MM.1S (cell line): ENCODE measurements around the gene CAPN8.
A peak's percentile ranks its signal among the peaks of the same experiment; 100 is the strongest.

Experiments used
- DNase-seq: peaks from one replicate; pipeline ENCODE4 v3.0.0-alpha.2; 2015
- H2AFZ ChIP-seq: fragments of 300-600 bp; sonication (generic); 2 replicates; pipeline ENCODE4 v1.6.0; 2016; ENCODE audit warnings: antibody characterized with exemption, low read length
- H3F3A ChIP-seq: fragments of 300-600 bp; sonication (generic); 2 replicates; pipeline ENCODE4 v1.6.1; 2016; ENCODE audit warnings: mild to moderate bottlenecking, antibody characterized with exemption, low read length, moderate library complexity, mixed read lengths; ENCODE audit not compliant: insufficient read depth
- H3K27ac ChIP-seq: fragments of 300-600 bp; sonication (generic); 2 replicates; pipeline ENCODE4 v1.5.1; 2016; ENCODE audit warnings: mild to moderate bottlenecking, low read length
- H3K27me3 ChIP-seq: fragments of 300-600 bp; sonication (generic); replicated peaks from 2 replicates; pipeline ENCODE4 v1.6.0; 2016; ENCODE audit warnings: low read length; ENCODE audit not compliant: insufficient read depth
- H3K36me3 ChIP-seq: fragments of 300-600 bp; sonication (generic); replicated peaks from 2 replicates; pipeline ENCODE4 v1.6.1; 2016; ENCODE audit warnings: mild to moderate bottlenecking, low read length, mixed read lengths; ENCODE audit not compliant: insufficient read depth
- H3K4me1 ChIP-seq: fragments of 300-600 bp; sonication (generic); 2 replicates; pipeline ENCODE4 v1.6.1; 2016; ENCODE audit warnings: low read length, mixed read lengths
- H3K4me2 ChIP-seq: fragments of 300-600 bp; sonication (generic); 2 replicates; pipeline ENCODE4 v1.6.0; 2016; ENCODE audit warnings: low read depth, low read length
- H3K4me3 ChIP-seq: fragments of 300-600 bp; sonication (generic); 2 replicates; pipeline ENCODE4 v1.5.1; 2016; ENCODE audit warnings: low read length, mixed read lengths
- H3K79me2 ChIP-seq: fragments of 300-600 bp; sonication (generic); 2 replicates; pipeline ENCODE4 v1.6.1; 2016; ENCODE audit warnings: mixed run types, low read length, mixed read lengths
- H3K9ac ChIP-seq: fragments of 300-600 bp; sonication (generic); 2 replicates; pipeline ENCODE4 v1.6.1; 2016; ENCODE audit warnings: low read length, mixed read lengths
- H3K9me2 ChIP-seq: fragments of 300-600 bp; sonication (generic); replicated peaks from 2 replicates; pipeline ENCODE4 v1.6.1; 2016; ENCODE audit warnings: mild to moderate bottlenecking, low read length, mixed read lengths; ENCODE audit not compliant: insufficient read depth
- H3K9me3 ChIP-seq: fragments of 300-600 bp; sonication (generic); replicated peaks from 2 replicates; pipeline ENCODE4 v1.6.1; 2016; ENCODE audit warnings: mild to moderate bottlenecking, low read length, mixed read lengths; ENCODE audit not compliant: insufficient read depth
- H4K20me1 ChIP-seq: fragments of 300-600 bp; sonication (generic); 2 replicates; pipeline ENCODE4 v1.6.1; 2016; ENCODE audit warnings: mild to moderate bottlenecking, low read length, moderate library complexity, mixed read lengths; ENCODE audit not compliant: insufficient read depth
- CTCF ChIP-seq: fragments of 300-600 bp; sonication (generic); IDR thresholded peaks from 2 replicates; pipeline ENCODE4 v1.5.1; 2016; ENCODE audit warnings: antibody characterized with exemption, low read length, mixed read lengths
- EZH2 ChIP-seq: fragments of 300-600 bp; sonication (generic); optimal IDR thresholded peaks from 2 replicates; pipeline ENCODE3; 2017; ENCODE audit warnings: low read depth, mild to moderate bottlenecking, antibody characterized with exemption, low read length, mixed read lengths
- EZH2phosphoT487 ChIP-seq: fragments of 300-600 bp; sonication (generic); IDR thresholded peaks from 2 replicates; pipeline ENCODE4 v1.6.1; 2018; ENCODE audit warnings: antibody characterized with exemption, low read length

CAPN8 gene

GRCh38 chr1:223665592-223666312 lies at the start of gene CAPN8:
Gene CAPN8 (minus strand): TSS chr1:223665701. CDS start chr1:223665646, 55 bp downstream.
- Histone ChIP-seq H3K27me3 (no peaks in the 10 kb centered on the region), H4K20me1 (no peaks in the 10 kb centered on the region), H3K4me2 (no peak within 1 kb of the TSS), H3K27ac (no peak within 1 kb of the TSS), H2AFZ (no peak within 1 kb of the TSS), H3F3A (no peaks in the 10 kb centered on the region), H3K79me2 (no peaks in the 10 kb centered on the region), H3K9ac (no peak within 1 kb of the TSS), H3K36me3 (no peaks in the 10 kb centered on the region), H3K4me1 (no peaks in the 10 kb centered on the region), H3K9me3 (no peaks in the 10 kb centered on the region), H3K4me3 (no peak within 1 kb of the TSS), H3K9me2 (no peaks in the 10 kb centered on the region)
- DNase-seq, result no peak
- TF ChIP-seq EZH2phosphoT487, result no peak
- no peak for TF ChIP-seq EZH2
- no peak for TF ChIP-seq CTCF

- Histone ChIP-seq H3K4me1 (peaks cover 56% of the 10 kb centered on the region), H3K27me3 (no peaks in the 10 kb centered on the region), H3K9me3 (no peaks in the 10 kb centered on the region), H2AFZ (no peak overlapping the region), H3K4me2 (peak overlapping the region; percentile 75), H3K27ac (peak overlapping the region; percentile 72; the same call in 1 of the 2 replicates), H3K36me3 (no peaks in the 10 kb centered on the region; the same call in 1 of the 2 replicates), H3K9ac (peak overlapping the region; percentile 3; the same call in 1 of the 2 replicates), H4K20me1 (no peaks in the 10 kb centered on the region), H3K4me3 (peak overlapping the region; percentile 31), H3F3A (peaks cover 42% of the 10 kb centered on the region), H3K79me2 (peaks cover 35% of the 10 kb centered on the region), H3K9me2 (no peaks in the 10 kb centered on the region)
- DNase-seq, result no peak
- TF ChIP-seq CTCF (no peak), EZH2phosphoT487 (no peak), EZH2 (no peak)
Observed at GRCh38 chr1:223714849-223715603, 49.5 kb upstream of the CAPN8 start.

- Histone ChIP-seq H4K20me1 (no peaks in the 10 kb centered on the region), H3K27me3 (no peaks in the 10 kb centered on the region), H3K27ac (peak overlapping the region; percentile 72; the same call in 1 of the 2 replicates), H3K4me3 (peak overlapping the region; percentile 31; the same call in 1 of the 2 replicates), H3K4me1 (peaks cover 56% of the 10 kb centered on the region), H3K4me2 (peak overlapping the region; percentile 75), H3F3A (peaks cover 42% of the 10 kb centered on the region), H3K36me3 (no peaks in the 10 kb centered on the region; the same call in 1 of the 2 replicates), H3K9me3 (no peaks in the 10 kb centered on the region), H3K9me2 (no peaks in the 10 kb centered on the region), H3K79me2 (peaks cover 35% of the 10 kb centered on the region), H2AFZ (no peak overlapping the region), H3K9ac (no peak overlapping the region)
- no peak for DNase-seq
- TF ChIP-seq EZH2phosphoT487 (no peak), CTCF (no peak), EZH2 (no peak)
Observed at GRCh38 chr1:223714421-223714724, 48.9 kb upstream of the CAPN8 start.
